GM19099 (cell line): ENCODE measurements around the gene CD24.

Experiments used
- POLR2A ChIP-seq: IDR thresholded peaks from 3 replicates; pipeline ENCODE4 v1.6.1; 2011; ENCODE audit warnings: low read depth; ENCODE audit not compliant: insufficient read length; ENCODE audit errors: extremely low read depth

The CD24 gene

DNA sequence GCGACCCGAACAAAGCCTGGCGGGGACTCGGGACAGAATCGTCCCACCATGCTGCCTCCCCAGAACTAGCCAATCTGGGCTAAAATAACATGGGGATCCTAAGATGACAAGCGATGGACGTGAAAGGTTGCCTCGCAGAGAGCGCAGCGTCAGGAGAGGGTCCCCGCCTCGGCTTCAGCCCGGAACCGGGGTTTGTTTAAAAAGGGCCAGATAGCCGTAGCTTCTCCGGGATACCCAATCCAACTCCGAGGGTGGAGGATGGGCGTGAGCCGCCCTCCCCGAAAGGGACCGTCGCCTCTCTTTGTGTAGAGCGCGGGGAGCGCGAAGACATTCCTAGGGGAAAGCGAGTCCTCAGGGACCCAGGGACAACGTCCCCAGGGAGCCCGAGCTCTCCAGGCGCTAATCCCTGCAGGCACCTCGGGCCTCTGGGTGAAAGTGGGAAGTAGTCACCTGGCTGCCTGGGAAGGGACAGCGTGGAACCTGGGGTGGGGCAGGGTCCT, 643 bp downstream of the CD24 start:
- no peak for TF ChIP-seq POLR2A

GRCh38 chr6:106973018-106973835, 1.3 kb downstream of the CD24 start:
- no peak for TF ChIP-seq POLR2A

GRCh38 chr6:106972500-106972899, 2.0 kb downstream of the CD24 start:
- no peak for TF ChIP-seq POLR2A

DNA sequence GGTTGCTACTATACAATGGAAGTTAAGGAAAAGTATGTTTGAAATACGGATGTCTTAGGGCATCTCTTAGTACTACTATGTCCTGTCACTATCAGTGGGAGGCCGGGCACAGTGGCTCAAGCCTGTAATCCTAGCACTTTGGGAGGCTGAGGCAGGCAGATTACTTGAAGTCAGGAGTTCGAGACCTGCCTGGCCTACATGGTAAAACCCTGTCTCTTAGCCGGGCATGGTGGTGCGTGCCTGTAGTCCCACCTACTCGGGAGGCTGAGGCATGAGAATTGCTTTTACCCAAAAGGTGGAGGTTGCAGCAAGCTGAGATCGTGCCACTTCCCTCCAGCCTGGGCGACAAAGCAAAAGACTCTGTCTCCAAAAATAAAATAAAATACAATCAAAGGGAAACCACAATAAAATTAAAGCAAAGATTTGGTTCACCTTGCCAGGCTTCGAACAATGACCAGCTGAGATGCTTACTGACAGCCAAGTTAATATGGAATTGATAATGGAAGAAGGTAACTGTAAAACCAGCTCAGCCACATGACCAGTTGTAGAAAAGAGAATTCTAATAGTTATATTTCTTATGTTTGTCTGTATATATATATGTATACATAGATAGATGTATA, 6.5 kb downstream of the CD24 start:
- no peak for TF ChIP-seq POLR2A

GRCh38 chr6:106966671-106967640, 7.6 kb downstream of the CD24 start:
- no peak for TF ChIP-seq POLR2A

- no peak for TF ChIP-seq POLR2A
Observed at GRCh38 chr6:106966229-106966628, 8.3 kb downstream of the CD24 start.

- TF ChIP-seq POLR2A = no peak
Observed at GRCh38 chr6:106964954-106965353, 9.6 kb downstream of the CD24 start.

DNA sequence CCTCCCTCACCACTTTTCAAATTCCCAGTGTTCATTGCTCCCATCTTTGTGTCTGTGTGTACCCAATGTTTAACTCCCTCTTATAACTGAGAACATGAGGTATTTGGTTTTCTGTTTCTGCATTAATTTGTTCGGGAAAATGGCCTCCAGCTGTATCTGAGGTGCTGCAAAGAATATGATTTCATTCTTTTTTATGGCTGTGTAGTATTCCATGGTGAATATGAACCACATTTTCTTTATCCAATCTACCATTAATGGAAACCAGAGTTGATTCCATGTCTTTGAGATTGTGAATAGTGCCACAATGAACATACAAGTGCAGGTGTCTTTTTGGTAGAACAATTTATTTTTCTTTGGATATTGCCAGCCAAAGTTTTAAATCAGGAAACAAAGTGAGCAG, 10.4 kb downstream of the CD24 start:
- no peak for TF ChIP-seq POLR2A

DNA sequence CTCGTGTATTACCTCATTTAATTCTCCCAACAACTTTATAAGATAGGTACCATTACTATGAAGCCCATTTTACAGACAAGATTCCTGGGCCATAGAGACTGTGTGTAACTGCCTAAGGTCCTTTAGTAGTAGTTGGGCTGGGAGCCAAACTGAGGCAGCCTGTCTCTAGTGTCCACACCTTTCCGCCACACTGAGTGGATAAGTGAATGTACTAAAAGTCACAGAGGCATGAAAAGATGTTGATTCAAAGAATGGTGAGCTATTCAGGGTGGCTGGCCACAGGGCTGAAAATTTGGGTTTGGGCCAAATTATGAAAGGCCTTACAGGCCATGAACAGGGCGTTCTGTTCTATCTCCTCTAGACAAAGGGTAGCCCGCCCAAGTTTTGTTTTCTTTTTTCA, 11.0 kb downstream of the CD24 start:
- TF ChIP-seq POLR2A = no peak

DNA sequence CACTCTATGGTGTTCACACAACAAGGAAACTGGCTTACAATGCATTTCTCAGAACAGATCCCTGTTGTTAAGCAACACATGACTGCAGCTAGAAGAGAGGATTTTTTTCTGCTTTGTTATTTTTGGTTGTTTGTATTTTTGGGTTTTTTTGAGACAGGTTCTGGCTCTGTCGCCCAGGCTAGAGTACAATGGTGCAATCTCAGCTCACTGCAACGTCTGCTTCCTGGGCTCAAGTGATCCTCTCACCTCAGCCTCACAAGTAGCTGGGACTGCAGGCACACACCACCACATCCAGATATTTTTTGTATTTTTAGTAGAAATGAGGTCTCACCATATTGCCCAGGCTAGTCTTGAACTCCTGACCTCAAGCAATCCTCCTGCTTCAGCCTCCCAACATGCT, 12.7 kb downstream of the CD24 start:
- no peak for TF ChIP-seq POLR2A

DNA sequence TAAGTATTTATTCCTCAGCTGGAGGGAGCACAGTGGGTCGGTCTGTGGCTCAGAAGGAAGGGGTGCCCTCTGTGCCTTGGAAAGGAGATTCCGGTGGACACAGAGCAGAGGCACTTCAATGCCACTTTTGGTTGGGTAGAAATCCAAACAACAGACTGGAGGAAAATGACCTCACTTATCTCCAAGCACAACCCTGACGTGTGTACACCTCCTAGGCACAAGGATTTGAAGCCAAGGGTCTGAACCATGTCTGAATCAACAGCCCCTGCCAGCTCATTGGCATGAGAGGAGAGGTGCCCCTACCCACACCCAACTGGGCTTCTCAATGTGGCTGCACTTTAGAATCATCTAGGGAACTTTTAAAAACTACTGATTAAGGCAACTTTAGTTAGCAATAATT, 13.4 kb downstream of the CD24 start:
- no peak for TF ChIP-seq POLR2A

GRCh38 chr6:106959985-106960384, 14.5 kb downstream of the CD24 start:
- no peak for TF ChIP-seq POLR2A

DNA sequence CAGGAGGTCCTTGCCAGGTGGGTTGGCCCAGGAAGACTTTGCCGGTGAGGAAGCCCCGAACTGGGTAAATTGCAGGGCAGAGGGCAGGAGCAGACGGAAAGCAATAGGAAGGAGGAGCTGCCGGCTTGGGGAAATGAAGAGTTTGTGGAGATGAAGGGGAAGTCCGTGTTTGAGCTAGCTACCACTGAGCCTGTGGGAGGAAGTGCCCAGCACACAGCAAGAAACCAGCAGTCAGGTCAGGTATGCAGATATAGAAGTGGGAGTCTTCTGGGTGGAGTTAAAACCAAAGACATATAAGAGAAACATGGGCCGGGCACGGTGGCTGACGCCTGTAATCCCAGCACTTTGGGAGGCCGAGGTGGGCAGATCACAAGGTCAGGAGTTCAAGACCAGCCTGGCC, 34.7 kb downstream of the CD24 start:
- no peak for TF ChIP-seq POLR2A

DNA sequence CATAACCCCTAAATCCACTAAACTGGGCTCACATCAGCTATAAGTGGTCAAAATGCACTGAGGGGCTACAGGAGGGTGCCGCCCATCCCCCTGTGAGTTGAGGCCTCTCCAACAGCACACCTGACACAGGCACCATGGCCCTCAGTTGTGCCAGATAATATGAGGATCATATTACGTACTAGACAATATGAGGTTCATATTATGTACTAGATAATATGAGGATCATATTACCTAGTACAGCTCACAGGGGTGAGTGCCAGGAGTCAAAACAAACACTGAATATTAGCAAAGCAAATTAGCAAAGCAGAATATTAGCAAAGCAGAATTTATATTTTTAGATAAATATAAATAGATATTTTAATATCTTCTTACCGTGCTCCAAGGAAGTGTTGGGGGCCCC, 35.3 kb downstream of the CD24 start:
- no peak for TF ChIP-seq POLR2A

DNA sequence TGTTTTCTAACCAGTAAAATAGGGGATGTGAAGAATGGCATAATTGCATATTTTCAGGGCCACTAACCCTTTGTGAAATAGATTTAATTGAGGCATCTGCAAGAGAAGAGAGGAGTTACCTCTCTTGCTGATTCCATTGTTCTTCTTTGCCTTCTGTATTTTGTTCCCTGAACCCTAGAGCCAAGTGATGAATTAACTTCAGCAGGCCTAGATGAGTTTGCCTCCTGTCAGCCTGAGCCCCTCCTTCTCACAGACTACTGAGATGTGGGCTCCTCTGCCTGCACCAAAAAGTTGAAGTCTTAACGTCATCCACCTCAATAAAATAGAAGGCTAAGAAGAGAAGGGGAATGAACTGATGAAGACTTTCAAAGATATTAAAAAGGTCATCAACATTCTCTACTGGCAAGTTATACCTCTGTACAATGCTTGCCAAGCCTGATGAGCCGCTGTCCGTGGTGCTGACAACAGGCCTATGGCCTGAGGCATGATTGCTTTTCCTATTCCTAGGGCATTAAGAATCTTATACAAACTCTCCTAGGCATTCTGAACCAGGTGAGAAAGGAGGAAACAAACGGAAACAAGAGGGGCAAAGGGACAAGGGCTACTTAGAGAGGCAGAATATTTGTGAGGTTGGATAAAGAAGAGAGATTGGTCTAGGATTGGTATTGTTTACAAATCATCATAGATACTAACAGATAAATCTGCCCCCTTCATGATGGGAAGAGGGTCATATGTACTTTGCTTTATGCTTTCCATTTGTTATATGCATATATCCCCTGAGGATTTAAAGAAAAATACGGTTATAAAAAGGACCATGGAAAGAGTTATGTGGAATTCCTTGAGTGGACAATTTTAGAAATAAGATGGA, 46.8 kb downstream of the CD24 start:
- TF ChIP-seq POLR2A = no peak

- TF ChIP-seq POLR2A = no peak
Observed at GRCh38 chr6:106925948-106926347, 48.6 kb downstream of the CD24 start.
